Peyer's patch (tissue), 4 donors: ENCODE results near the gene TSPAN14. TPM values are rescaled to one million over a fixed set of nuclear protein-coding genes. Genes with fewer than 3 reads are reported as not detected.

Experiments
- DNase-seq, 3 donors: peaks; one replicate each; pipeline ENCODE4 v3.0.0-alpha.2; 2017 to 2019
- H3K27ac ChIP-seq, 4 donors: fragments of 200-600 bp; sonication (generic); one replicate each; pipeline ENCODE4 v1.5.1; 2016 to 2019
- H3K27me3 ChIP-seq, 2 donors: fragments of 200-600 bp; sonication (generic); one replicate each; pipeline ENCODE4 v1.5.1; 2019
- H3K36me3 ChIP-seq, 3 donors: fragments of 200-600 bp; sonication (generic); one replicate each; pipeline ENCODE4 v1.5.1; 2016 to 2019
- H3K4me1 ChIP-seq, 4 donors: fragments of 200-600 bp; sonication (generic); one replicate each; pipeline ENCODE4 v1.5.1; 2016 to 2019
- H3K4me3 ChIP-seq, 4 donors: fragments of 200-600 bp; sonication (generic); 1 replicate in 3 of 4; 2 replicates in 1 of 4; pipeline ENCODE4 v1.5.1; 2016 to 2019; ENCODE audit warnings: mild to moderate bottlenecking in 1 of 4
- H3K9me3 ChIP-seq, 4 donors: fragments of 200-600 bp; sonication (generic); one replicate each; pipeline ENCODE4 v1.5.1; 2016 to 2019; ENCODE audit warnings: mild to moderate bottlenecking in 1 of 4
- CTCF ChIP-seq, 6 experiments: fragments of 450-650 bp in 4 of 6; fragments of 200-600 bp in 2 of 6; sonication (generic) in 1 of 6; IDR thresholded peaks; one replicate each; pipeline ENCODE4 v1.5.1; 2017 to 2019; ENCODE audit warnings: antibody characterized with exemption in 6 of 6, mild to moderate bottlenecking in 3 of 6, moderate library complexity in 1 of 6
- POLR2A ChIP-seq, 2 donors: fragments of 450-650 bp; IDR thresholded peaks; one replicate each; pipeline ENCODE4 v1.5.1; 2017; ENCODE audit warnings: antibody characterized with exemption in 2 of 2, mild to moderate bottlenecking in 2 of 2, moderate library complexity in 2 of 2
- total RNA-seq, 4 donors: library from RNA; depleted of rRNA; stranded (reverse); fragments of >200 nt; gene quantifications; one replicate each; pipeline ENCODE4 v1.1.0, GENCODE V29; 2016

TSPAN14 gene
- total RNA-seq, 4 donors from 2014 or later: 51.2 to 72.0 (median 68.0) TPM

- H3K9me3 ChIP-seq: no peaks in the 10 kb centered on the region
- peaks cover 0 to 13% (median 0%) of the 10 kb centered on the region in 3 donors for H3K36me3 ChIP-seq
- H3K4me1 ChIP-seq: peaks cover 2 to 88% (median 53%) of the 10 kb centered on the region in 4 donors
- TF ChIP-seq CTCF (IDR thresholded peaks at IDR 0.05): no peak
- TF ChIP-seq POLR2A (IDR thresholded peaks at IDR 0.05): no peak
- peak overlapping the region; percentile 51 to 80 (median 76) for H3K27ac ChIP-seq
- no peaks in the 10 kb centered on the region for H3K27me3 ChIP-seq
- peak overlapping the region in 1 of 4 donors; percentile 4 for H3K4me3 ChIP-seq
- DNase-seq: peak in 1 of 3 donors; percentile 52
These were observed 14.8 kb downstream of the TSPAN14 start for GRCh38 chr10:80468806-80469421.

GRCh38 chr10:80470266-80470665, 16.2 kb downstream of the TSPAN14 start:
- no peak overlapping the region for H3K4me3 ChIP-seq
- H3K27ac ChIP-seq: peak overlapping the region in 2 of 4 donors; percentile 45 to 71
- no peak for DNase-seq
- H3K9me3 ChIP-seq: no peaks in the 10 kb centered on the region
- TF ChIP-seq CTCF (IDR thresholded peaks at IDR 0.05): no peak
- TF ChIP-seq POLR2A (IDR thresholded peaks at IDR 0.05): no peak
- peaks cover under 1 to 85% (median 44%) of the 10 kb centered on the region in 4 donors for H3K4me1 ChIP-seq
- peaks cover 0 to 13% (median 0%) of the 10 kb centered on the region in 3 donors for H3K36me3 ChIP-seq
- H3K27me3 ChIP-seq: no peaks in the 10 kb centered on the region

- Histone ChIP-seq H3K9me3 (no peaks in the 10 kb centered on the region), H3K27ac (peak overlapping the region in 2 of 4 donors; percentile 45 to 71), H3K36me3 (peaks cover 0 to 13% (median 0%) of the 10 kb centered on the region in 3 donors), H3K27me3 (no peaks in the 10 kb centered on the region), H3K4me1 (peaks cover 0 to 83% (median 39%) of the 10 kb centered on the region in 4 donors), H3K4me3 (no peak overlapping the region)
- peak in 1 of 3 donors; percentile 45 for DNase-seq
- TF ChIP-seq POLR2A (IDR thresholded peaks at IDR 0.05): no peak
- TF ChIP-seq CTCF (IDR thresholded peaks at IDR 0.05): no peak
These were observed 16.9 kb downstream of the TSPAN14 start for GRCh38 chr10:80471001-80471400.

GRCh38 chr10:80471715-80472233, 17.7 kb downstream of the TSPAN14 start:
- DNase-seq: peak in 1 of 3 donors; percentile 48
- Histone ChIP-seq H3K36me3 (peaks cover 0 to 13% (median 0%) of the 10 kb centered on the region in 3 donors), H3K27ac (peak overlapping the region in 2 of 4 donors; percentile 45 to 71), H3K27me3 (no peaks in the 10 kb centered on the region), H3K4me1 (peaks cover 0 to 81% (median 32%) of the 10 kb centered on the region in 4 donors), H3K4me3 (no peak overlapping the region), H3K9me3 (no peaks in the 10 kb centered on the region)
- TF ChIP-seq CTCF (IDR thresholded peaks at IDR 0.05) (no peak), POLR2A (IDR thresholded peaks at IDR 0.05) (no peak)

- no peak overlapping the region for H3K4me3 ChIP-seq
- no peaks in the 10 kb centered on the region for H3K27me3 ChIP-seq
- peaks cover 0 to 13% (median 0%) of the 10 kb centered on the region in 3 donors for H3K36me3 ChIP-seq
- peak in 1 of 3 donors; percentile 55 for DNase-seq
- H3K9me3 ChIP-seq: no peaks in the 10 kb centered on the region
- H3K27ac ChIP-seq: peak overlapping the region; percentile 0 to 71 (median 32)
- peaks cover 0 to 76% (median 29%) of the 10 kb centered on the region in 4 donors for H3K4me1 ChIP-seq
- TF ChIP-seq POLR2A (IDR thresholded peaks at IDR 0.05) (no peak), CTCF (IDR thresholded peaks at IDR 0.05) (peak in 1 of 6 experiments; percentile 5)
These were observed 18.4 kb downstream of the TSPAN14 start for GRCh38 chr10:80472234-80473095.
